NCI-H526 (cell line): Measurements from ENCODE around the gene ZFPM1.

Source experiments
- DNase-seq, 2 experiments: peaks; one replicate each; lab custom pipeline; 2025; lab: John Stamatoyannopoulos, UW

The ZFPM1 gene

GRCh38 chr16:88451586-88452481, 1.2 kb upstream of the ZFPM1 start:
- peak in 1 of 2 experiments; percentile 47 for DNase-seq

GRCh38 chr16:88452482-88453216, 431 bp upstream of the ZFPM1 start:
- DNase-seq = peak; percentile 78 to 94

DNA sequence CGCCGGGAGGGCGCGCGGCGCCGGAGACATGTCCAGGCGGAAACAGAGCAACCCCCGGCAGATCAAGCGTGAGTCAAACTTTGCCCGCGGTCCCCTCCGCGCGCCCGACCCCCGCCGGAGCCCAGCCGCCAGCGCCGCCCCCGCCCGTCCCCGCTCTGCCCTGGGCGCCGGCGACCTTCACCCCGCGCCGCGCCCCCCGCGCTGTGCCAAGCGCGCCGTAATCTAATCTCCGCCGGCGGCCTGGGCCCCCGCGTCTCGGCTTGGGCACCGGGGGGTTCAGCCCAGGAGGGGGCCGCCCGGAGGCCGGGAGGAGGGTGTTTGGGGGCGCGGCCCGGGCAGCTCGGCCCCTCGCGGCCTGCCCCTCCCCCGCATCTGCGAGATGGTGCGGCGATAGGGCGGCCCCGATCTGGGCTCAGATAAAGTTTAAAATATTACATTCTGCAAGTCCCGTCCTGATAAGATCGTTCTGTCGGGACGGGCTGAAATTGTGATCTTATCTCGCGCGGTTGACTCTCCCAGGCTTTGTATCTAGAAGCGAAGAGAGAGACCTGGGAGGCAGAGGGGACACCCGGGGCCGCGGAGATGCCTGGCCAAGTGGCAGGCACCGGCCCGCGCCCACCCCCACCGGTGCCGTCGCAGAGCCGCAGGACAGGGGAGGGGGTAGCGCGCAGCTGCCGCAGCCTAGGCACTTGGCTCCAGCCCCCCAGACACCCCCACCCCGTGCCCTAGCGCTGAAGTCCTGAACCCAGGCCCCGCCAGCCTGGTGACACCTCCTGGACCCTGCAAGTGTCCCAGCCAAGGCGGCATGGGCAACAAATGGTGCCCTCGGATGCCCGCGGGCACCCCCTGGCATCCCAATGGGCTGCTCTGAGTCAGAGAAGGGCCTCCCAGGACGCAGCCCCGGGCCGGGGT, 787 bp downstream of the ZFPM1 start:
- DNase-seq = peak in 1 of 2 experiments; percentile 33

- DNase-seq = peak in 1 of 2 experiments; percentile 57
Observed at GRCh38 chr16:88454523-88454947, 1.5 kb downstream of the ZFPM1 start.

- peak; percentile 16 to 77 for DNase-seq
Observed at GRCh38 chr16:88455610-88456355, 2.7 kb downstream of the ZFPM1 start.

GRCh38 chr16:88456356-88457292, 3.5 kb downstream of the ZFPM1 start:
- DNase-seq = peak; percentile 64 to 82

DNA sequence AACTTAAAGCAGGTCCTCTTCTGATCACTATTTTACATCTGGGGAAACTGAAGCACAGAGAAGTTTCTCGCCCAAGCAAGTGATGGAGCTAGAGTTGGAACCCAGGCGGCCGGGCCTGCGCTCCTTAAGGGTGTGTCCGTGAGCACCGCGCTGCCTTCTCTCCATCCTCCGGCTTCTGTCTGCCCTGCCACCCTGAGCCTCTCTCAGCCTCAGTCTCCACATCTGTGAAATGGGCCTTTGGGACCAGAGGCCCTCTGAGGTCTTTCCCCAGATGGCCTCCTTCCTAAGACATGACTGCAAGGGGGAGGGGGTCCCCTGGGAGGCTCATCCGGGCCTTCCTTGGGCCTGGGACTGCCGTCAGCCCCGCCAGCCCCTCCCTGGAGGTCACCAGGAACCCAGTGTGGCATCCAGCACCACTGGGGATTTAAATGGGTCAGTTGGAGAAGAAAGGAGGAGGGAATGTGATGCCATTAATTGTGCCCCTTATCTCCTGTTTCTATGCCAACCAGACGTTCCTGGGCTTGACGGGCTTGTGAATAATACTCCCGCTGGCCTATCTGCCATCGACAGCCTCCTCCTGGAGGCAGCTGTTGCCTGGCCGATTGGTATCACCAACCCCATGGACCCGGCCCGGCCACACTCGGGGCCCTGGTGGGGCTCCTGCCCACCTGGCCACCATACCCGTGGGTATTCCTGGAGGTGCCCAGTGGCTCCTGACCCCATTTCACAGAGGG, 5.1 kb downstream of the ZFPM1 start:
- no peak for DNase-seq

DNA sequence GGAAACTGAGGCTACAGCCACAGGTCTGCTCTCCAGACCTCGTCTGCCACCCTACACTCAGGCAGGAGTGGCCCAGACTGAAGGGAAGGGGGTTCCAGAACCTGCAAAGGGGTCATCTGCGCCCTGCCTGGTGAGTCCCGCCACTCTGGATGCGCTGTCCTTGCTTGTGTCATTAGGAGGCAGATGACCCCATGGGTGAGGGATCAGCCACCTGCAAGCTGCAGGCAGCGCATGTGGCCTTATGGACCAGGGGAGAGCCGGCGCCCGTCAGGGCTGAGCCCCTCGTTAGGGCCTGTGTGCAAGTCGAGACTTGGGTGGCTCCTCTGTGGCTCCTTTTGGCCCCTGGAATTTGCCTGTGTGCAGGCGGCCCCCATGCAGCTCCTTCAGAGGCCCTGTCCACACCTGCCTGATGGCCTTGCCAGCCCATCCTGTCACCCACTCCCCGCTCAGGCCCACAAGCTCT, 5.7 kb downstream of the ZFPM1 start:
- no peak for DNase-seq

GRCh38 chr16:88459366-88460073, 6.4 kb downstream of the ZFPM1 start:
- DNase-seq = no peak

- DNase-seq = no peak
Observed at GRCh38 chr16:88460496-88461330, 7.6 kb downstream of the ZFPM1 start.

GRCh38 chr16:88461331-88462269, 8.5 kb downstream of the ZFPM1 start:
- no peak for DNase-seq

GRCh38 chr16:88462396-88462795, 9.3 kb downstream of the ZFPM1 start:
- no peak for DNase-seq

DNA sequence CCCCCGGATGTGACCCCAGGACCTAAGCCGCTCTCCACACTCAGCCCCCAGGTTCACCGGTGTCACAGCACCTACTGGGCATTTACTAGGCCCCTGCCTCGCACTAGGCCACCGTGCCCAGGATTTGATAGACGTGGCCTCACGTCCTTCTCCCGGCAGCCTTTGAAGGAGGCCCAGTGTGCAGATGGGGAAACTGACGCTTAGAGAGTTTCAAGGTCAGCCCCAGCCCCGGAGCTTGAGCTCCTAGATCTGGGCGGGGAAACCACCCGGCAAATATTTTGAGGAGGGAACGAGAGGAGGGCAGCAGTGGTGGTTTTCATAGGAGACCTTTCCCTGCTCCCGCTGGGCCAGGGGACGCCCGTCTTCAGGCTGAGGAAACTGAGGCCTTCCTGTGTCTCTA, 10.3 kb downstream of the ZFPM1 start:
- DNase-seq = no peak

- DNase-seq = no peak
Observed at GRCh38 chr16:88464447-88465318, 11.6 kb downstream of the ZFPM1 start.

GRCh38 chr16:88465387-88465983, 12.4 kb downstream of the ZFPM1 start:
- no peak for DNase-seq
